ENCODE data around the gene MAMSTR. TPM values are rescaled to one million over a fixed set of nuclear protein-coding genes. Genes with fewer than 3 reads are reported as not detected.

MAMSTR gene
- total and polyA plus RNA-seq, 9 of the 15 experiments (the other 6 are each of a cell fraction or from before 2014, with no cell fraction given), result 0.08 to 1.00 (median 0.40) TPM; not detected in 1

DNA sequence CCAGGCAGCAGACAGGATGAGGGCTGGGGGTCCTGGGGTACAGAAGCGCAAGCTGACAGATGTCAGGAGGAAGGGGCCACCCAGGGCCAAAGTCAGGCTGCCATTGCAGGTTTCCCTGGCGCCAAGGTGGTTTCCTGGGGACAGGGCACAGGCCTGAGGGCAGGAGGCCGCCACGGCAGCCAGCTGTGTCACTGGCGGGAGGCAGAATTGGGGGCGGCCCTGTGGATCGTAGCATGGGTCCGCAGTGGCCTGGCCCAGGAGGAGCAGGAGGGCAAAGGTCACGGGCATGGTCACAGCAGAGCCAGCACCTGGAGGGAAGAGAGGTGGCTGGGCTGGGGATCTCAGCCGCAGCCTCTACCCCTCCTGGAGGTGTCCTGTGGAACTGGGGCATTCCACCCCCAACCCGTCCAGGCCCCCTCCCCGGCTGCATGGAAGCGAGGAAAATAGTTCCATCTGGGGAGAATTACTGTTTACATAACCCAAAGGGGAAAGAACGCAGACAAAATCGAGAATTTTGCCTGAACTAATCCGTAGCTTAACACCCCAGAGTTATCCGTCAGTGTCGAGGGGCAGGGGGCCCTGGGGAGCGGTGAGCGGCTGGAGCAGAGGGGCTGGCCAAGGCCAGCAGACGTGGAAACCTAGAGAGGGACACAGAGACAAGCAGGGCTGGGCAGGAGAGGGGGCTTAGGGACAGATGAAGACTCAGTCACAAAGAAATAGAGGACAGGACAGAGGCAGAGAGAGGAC is 48.7 kb downstream of the MAMSTR start:
- no peak for DNase-seq (ENCODE audit: extremely low read depth in 1 of 4, low spot score in 3 of 4)
- WGBS (ENCODE audit: insufficient coverage, low coverage, missing lambda C conversion rate), result 70% methylated on average over 16 of the region's 21 CpGs
- Histone ChIP-seq H3K79me2 (ENCODE audit: control insufficient read depth, insufficient read depth, low read length) (no peaks in the 10 kb centered on the region), H2AFZ (ENCODE audit: low read depth, low read length) (no peak overlapping the region), H3K36me3 (ENCODE audit: control insufficient read depth, insufficient read depth, low read length) (no peaks in the 10 kb centered on the region), H3K4me2 (ENCODE audit: insufficient read depth, low read length) (no peak overlapping the region), H3K4me3 (no peak overlapping the region), H4K20me1 (replicated peaks; ENCODE audit: control insufficient read depth, insufficient read depth, low read length) (no peaks in the 10 kb centered on the region), H3K9me3 (replicated peaks; ENCODE audit: control insufficient read depth, insufficient read depth, low read depth, low read length) (no peaks in the 10 kb centered on the region), H3K4me1 (replicated peaks in 1 of 2; ENCODE audit: control insufficient read depth in 2 of 2, insufficient read depth in 2 of 2, low read length in 2 of 2) (peaks cover 4 to 40% of the 10 kb centered on the region in 2 experiments; a peak in 4 of 5 replicates), H3K27ac (ENCODE audit: extremely low read depth, low read depth, low read length) (no peak overlapping the region), H3K9ac (ENCODE audit: insufficient read depth in 1 of 2, low read depth in 2 of 2, low read length in 2 of 2) (peak overlapping the region in 1 of 2 experiments; percentile 2; a peak in 1 of 4 replicates), H3K9me1 (ENCODE audit: control insufficient read depth, insufficient read depth, low read length) (no peaks in the 10 kb centered on the region), H3K27me3 (ENCODE audit: control insufficient read depth in 2 of 2, insufficient read depth in 2 of 2, low read length in 2 of 2) (no peaks in the 10 kb centered on the region)
- FAIRE-seq, result no peak
- ChIA-PET CTCF (ENCODE audit: low intra/inter-chr PET ratio) (no interaction called here), POLR2A (interaction anchor here (0.6 kb wide), 1 partner anchor 124 kb away, joined by 3 read pairs; no protein-coding TSS in a partner anchor)
- no TSS peak for BruUV-seq (replicated peaks)
- no peak for ATAC-seq
- in situ Hi-C loops (cut with MboI), result no loop called here
- intact Hi-C loops (cut with micrococcal nuclease), result no loop called here
- TF ChIP-seq PHB (CRISPR knock-in tag; IDR thresholded peaks at IDR 0.05) (no peak), NR1H2 (CRISPR knock-in tag; IDR thresholded peaks at IDR 0.05) (no peak), ZNF143 (CRISPR knock-in tag; IDR thresholded peaks at IDR 0.05) (no peak), GABPB1 (CRISPR knock-in tag; IDR thresholded peaks at IDR 0.05) (no peak), RAD51 (IDR thresholded peaks at IDR 0.05; ENCODE audit: borderline replicate concordance, low read depth) (no peak), ESRRA (IDR thresholded peaks at IDR 0.05; ENCODE audit: borderline replicate concordance, low read depth) (no peak), HNRNPL (IDR thresholded peaks at IDR 0.05; ENCODE audit: low read depth, low read length) (no peak), CBFA2T2 (conservative IDR thresholded peaks at IDR 0.05) (no peak), DDX20 (tag; IDR thresholded peaks at IDR 0.05; ENCODE audit: low read depth) (no peak), ZNF695 (CRISPR knock-in tag; IDR thresholded peaks at IDR 0.05) (no peak), RFX5 (IDR thresholded peaks at IDR 0.05; ENCODE audit: low read depth, low read length) (no peak)
- TF ChIP-seq, protein P1, sequence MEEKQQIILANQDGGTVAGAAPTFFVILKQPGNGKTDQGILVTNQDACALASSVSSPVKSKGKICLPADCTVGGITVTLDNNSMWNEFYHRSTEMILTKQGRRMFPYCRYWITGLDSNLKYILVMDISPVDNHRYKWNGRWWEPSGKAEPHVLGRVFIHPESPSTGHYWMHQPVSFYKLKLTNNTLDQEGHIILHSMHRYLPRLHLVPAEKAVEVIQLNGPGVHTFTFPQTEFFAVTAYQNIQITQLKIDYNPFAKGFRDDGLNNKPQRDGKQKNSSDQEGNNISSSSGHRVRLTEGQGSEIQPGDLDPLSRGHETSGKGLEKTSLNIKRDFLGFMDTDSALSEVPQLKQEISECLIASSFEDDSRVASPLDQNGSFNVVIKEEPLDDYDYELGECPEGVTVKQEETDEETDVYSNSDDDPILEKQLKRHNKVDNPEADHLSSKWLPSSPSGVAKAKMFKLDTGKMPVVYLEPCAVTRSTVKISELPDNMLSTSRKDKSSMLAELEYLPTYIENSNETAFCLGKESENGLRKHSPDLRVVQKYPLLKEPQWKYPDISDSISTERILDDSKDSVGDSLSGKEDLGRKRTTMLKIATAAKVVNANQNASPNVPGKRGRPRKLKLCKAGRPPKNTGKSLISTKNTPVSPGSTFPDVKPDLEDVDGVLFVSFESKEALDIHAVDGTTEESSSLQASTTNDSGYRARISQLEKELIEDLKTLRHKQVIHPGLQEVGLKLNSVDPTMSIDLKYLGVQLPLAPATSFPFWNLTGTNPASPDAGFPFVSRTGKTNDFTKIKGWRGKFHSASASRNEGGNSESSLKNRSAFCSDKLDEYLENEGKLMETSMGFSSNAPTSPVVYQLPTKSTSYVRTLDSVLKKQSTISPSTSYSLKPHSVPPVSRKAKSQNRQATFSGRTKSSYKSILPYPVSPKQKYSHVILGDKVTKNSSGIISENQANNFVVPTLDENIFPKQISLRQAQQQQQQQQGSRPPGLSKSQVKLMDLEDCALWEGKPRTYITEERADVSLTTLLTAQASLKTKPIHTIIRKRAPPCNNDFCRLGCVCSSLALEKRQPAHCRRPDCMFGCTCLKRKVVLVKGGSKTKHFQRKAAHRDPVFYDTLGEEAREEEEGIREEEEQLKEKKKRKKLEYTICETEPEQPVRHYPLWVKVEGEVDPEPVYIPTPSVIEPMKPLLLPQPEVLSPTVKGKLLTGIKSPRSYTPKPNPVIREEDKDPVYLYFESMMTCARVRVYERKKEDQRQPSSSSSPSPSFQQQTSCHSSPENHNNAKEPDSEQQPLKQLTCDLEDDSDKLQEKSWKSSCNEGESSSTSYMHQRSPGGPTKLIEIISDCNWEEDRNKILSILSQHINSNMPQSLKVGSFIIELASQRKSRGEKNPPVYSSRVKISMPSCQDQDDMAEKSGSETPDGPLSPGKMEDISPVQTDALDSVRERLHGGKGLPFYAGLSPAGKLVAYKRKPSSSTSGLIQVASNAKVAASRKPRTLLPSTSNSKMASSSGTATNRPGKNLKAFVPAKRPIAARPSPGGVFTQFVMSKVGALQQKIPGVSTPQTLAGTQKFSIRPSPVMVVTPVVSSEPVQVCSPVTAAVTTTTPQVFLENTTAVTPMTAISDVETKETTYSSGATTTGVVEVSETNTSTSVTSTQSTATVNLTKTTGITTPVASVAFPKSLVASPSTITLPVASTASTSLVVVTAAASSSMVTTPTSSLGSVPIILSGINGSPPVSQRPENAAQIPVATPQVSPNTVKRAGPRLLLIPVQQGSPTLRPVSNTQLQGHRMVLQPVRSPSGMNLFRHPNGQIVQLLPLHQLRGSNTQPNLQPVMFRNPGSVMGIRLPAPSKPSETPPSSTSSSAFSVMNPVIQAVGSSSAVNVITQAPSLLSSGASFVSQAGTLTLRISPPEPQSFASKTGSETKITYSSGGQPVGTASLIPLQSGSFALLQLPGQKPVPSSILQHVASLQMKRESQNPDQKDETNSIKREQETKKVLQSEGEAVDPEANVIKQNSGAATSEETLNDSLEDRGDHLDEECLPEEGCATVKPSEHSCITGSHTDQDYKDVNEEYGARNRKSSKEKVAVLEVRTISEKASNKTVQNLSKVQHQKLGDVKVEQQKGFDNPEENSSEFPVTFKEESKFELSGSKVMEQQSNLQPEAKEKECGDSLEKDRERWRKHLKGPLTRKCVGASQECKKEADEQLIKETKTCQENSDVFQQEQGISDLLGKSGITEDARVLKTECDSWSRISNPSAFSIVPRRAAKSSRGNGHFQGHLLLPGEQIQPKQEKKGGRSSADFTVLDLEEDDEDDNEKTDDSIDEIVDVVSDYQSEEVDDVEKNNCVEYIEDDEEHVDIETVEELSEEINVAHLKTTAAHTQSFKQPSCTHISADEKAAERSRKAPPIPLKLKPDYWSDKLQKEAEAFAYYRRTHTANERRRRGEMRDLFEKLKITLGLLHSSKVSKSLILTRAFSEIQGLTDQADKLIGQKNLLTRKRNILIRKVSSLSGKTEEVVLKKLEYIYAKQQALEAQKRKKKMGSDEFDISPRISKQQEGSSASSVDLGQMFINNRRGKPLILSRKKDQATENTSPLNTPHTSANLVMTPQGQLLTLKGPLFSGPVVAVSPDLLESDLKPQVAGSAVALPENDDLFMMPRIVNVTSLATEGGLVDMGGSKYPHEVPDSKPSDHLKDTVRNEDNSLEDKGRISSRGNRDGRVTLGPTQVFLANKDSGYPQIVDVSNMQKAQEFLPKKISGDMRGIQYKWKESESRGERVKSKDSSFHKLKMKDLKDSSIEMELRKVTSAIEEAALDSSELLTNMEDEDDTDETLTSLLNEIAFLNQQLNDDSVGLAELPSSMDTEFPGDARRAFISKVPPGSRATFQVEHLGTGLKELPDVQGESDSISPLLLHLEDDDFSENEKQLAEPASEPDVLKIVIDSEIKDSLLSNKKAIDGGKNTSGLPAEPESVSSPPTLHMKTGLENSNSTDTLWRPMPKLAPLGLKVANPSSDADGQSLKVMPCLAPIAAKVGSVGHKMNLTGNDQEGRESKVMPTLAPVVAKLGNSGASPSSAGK (IDR thresholded peaks at IDR 0.05), result no peak

Measured in K562 (cell line).